H1 (cell line): ENCODE measurements around the gene DTX3. TPM values are rescaled to one million over a fixed set of nuclear protein-coding genes. Genes with fewer than 3 reads are reported as not detected.
"Not testable (repeated sequence)": the region's sequence is repeated elsewhere in the genome, so short reads cannot be mapped to it uniquely, and the experiment has no call there.

Experiments
- CTCF ChIA-PET: fragments of 300-600 bp; sonication (Branson Sonifier 250); formaldehyde crosslinking; loops from one replicate; lab custom pipeline; 2021; ENCODE audit not compliant: partially characterized antibody; lab: Charles Lee
- POLR2A ChIA-PET: fragments of 300-600 bp; sonication (Branson Sonifier 250); formaldehyde crosslinking; loops from one replicate; lab custom pipeline; 2021; ENCODE audit warnings: inconsistent platforms; ENCODE audit not compliant: partially characterized antibody; lab: Charles Lee
- DNase-seq, 2 experiments: peaks; one replicate each; pipeline versions ENCODE4 v3.0.0 to v3.0.0-alpha.2; 2010 to 2022; ENCODE audit warnings: low spot score in 2 of 2, low read depth in 1 of 2, mixed read lengths in 1 of 2
- FAIRE-seq: peaks from 2 replicates; lab custom pipeline; 2011; peaks lifted over from hg19 to GRCh38; lab: Jason Lieb, UNC
- H2AFZ ChIP-seq: 2 replicates; pipeline ENCODE4 v1.8.1; 2012; ENCODE audit warnings: low read length, inconsistent platforms
- H2AK5ac ChIP-seq: 2 replicates; pipeline ENCODE4 v1.6.1; 2013; ENCODE audit warnings: low read depth, low read length
- H2BK120ac ChIP-seq: replicated peaks from 2 replicates; pipeline ENCODE3; 2013; ENCODE audit warnings: low read depth, low read length, inconsistent platforms
- H2BK12ac ChIP-seq: 2 replicates; pipeline ENCODE4 v1.6.1; 2013; ENCODE audit warnings: low read depth, low read length
- H2BK15ac ChIP-seq: 2 replicates; pipeline ENCODE4 v1.6.1; 2013; ENCODE audit warnings: low read length
- H2BK20ac ChIP-seq: 2 replicates; pipeline ENCODE4 v1.6.1; 2013; ENCODE audit warnings: low read length
- H2BK5ac ChIP-seq: 2 replicates; pipeline ENCODE4 v1.6.1; 2013; ENCODE audit warnings: low read depth, low read length
- H3K14ac ChIP-seq: 2 replicates; pipeline ENCODE4 v1.6.1; 2013; ENCODE audit warnings: inconsistent platforms; ENCODE audit not compliant: insufficient read length
- H3K18ac ChIP-seq: 2 replicates; pipeline ENCODE4 v1.6.1; 2013; ENCODE audit warnings: low read length; ENCODE audit errors: extremely low read depth
- H3K23ac ChIP-seq: 2 replicates; pipeline ENCODE4 v1.6.1; 2013; ENCODE audit warnings: inconsistent platforms; ENCODE audit not compliant: insufficient read length
- H3K23me2 ChIP-seq: 2 replicates; pipeline ENCODE4 v1.6.1; 2013; ENCODE audit warnings: low read depth, low read length
- H3K27ac ChIP-seq: 2 replicates; pipeline ENCODE4 v1.6.1; 2011; ENCODE audit warnings: low read depth, low read length, inconsistent platforms
- H3K27me3 ChIP-seq, 4 experiments: replicated peaks in 1 of 4; 1 replicate in 1 of 4; 2 replicates in 3 of 4; pipeline versions ENCODE4 v1.6.1 to v1.8.1; 2011 to 2013; ENCODE audit warnings: low read length in 3 of 4, mild to moderate bottlenecking in 3 of 4, inconsistent platforms in 2 of 4, mixed read lengths in 2 of 4, moderate library complexity in 1 of 4; ENCODE audit not compliant: control insufficient read depth in 3 of 4, insufficient read depth in 3 of 4; ENCODE audit errors: extremely low read depth in 1 of 4
- H3K36me3 ChIP-seq, 4 experiments: 2 replicates each; pipeline versions ENCODE4 v1.6.1 to v1.8.1; 2011 to 2013; ENCODE audit warnings: mild to moderate bottlenecking in 4 of 4, low read length in 3 of 4, moderate library complexity in 2 of 4, control low read depth in 1 of 4, inconsistent platforms in 1 of 4; ENCODE audit not compliant: insufficient read depth in 4 of 4, control insufficient read depth in 2 of 4
- H3K4ac ChIP-seq: replicated peaks from 2 replicates; pipeline ENCODE3; 2013; ENCODE audit warnings: low read length, low read depth, mixed read lengths, inconsistent platforms; ENCODE audit not compliant: insufficient read length
- H3K4me1 ChIP-seq, 4 experiments: replicated peaks in 1 of 4; 1 replicate in 1 of 4; 2 replicates in 3 of 4; pipeline versions ENCODE4 v1.6.1 to v1.8.1; 2011 to 2013; ENCODE audit warnings: low read length in 3 of 4, inconsistent platforms in 2 of 4, mixed read lengths in 1 of 4; ENCODE audit not compliant: insufficient read depth in 4 of 4, control insufficient read depth in 3 of 4
- H3K4me2 ChIP-seq, 2 experiments: 2 replicates each; pipeline versions ENCODE4 v1.6.1 to v1.8.1; 2011 to 2013; ENCODE audit warnings: low read depth in 2 of 2, low read length in 2 of 2, control low read depth in 1 of 2, inconsistent platforms in 1 of 2, mild to moderate bottlenecking in 1 of 2; ENCODE audit not compliant: insufficient read depth in 1 of 2
- H3K4me3 ChIP-seq, 4 experiments: fragments of 200-600, 300-600 bp in 1 of 4; sonication (generic), shearing (Covaris generic), sonication (Bioruptor Twin) in 1 of 4; 2 replicates each; pipeline versions ENCODE4 v1.5.1 to v1.8.1; 2011 to 2016; ENCODE audit warnings: low read length in 4 of 4, low read depth in 3 of 4, control low read depth in 2 of 4, inconsistent platforms in 2 of 4, mild to moderate bottlenecking in 2 of 4, mixed read lengths in 1 of 4, moderate library complexity in 1 of 4; ENCODE audit not compliant: insufficient read depth in 2 of 4; ENCODE audit errors: extremely low read depth in 1 of 4
- H3K56ac ChIP-seq: replicated peaks from 2 replicates; pipeline ENCODE3; 2013; ENCODE audit warnings: low read depth, mild to moderate bottlenecking, mixed read lengths, low read length, inconsistent platforms; ENCODE audit not compliant: insufficient read length
- H3K79me1 ChIP-seq: 2 replicates; pipeline ENCODE4 v1.6.1; 2013; ENCODE audit warnings: low read depth, low read length, control low read depth
- H3K79me2 ChIP-seq, 2 experiments: 2 replicates each; pipeline versions ENCODE4 v1.6.1 to v1.8.1; 2012 to 2013; ENCODE audit warnings: low read length in 2 of 2, mild to moderate bottlenecking in 2 of 2, inconsistent platforms in 1 of 2; ENCODE audit not compliant: insufficient read depth in 2 of 2, control insufficient read depth in 1 of 2
- H3K9ac ChIP-seq, 4 experiments: replicated peaks in 1 of 4; 1 replicate in 1 of 4; 2 replicates in 3 of 4; pipeline versions ENCODE4 v1.6.1 to v1.8.1; 2011 to 2013; ENCODE audit warnings: low read depth in 3 of 4, low read length in 3 of 4, control low read depth in 2 of 4, mild to moderate bottlenecking in 2 of 4, moderate library complexity in 2 of 4, inconsistent platforms in 1 of 4; ENCODE audit errors: extremely low read depth in 1 of 4
- H3K9me3 ChIP-seq, 2 experiments: 2 replicates each; pipeline versions ENCODE4 v1.6.1 to v1.8.1; 2012 to 2013; ENCODE audit warnings: mild to moderate bottlenecking in 2 of 2, moderate library complexity in 2 of 2, control low read depth in 1 of 2, inconsistent platforms in 1 of 2, low read depth in 1 of 2, low read length in 1 of 2, mixed read lengths in 1 of 2; ENCODE audit not compliant: insufficient read depth in 2 of 2
- H4K20me1 ChIP-seq, 2 experiments: replicated peaks in 1 of 2; 2 replicates each; pipeline versions ENCODE3 to v1.8.1; 2011 to 2013; ENCODE audit warnings: inconsistent platforms in 2 of 2, low read length in 2 of 2, mild to moderate bottlenecking in 1 of 2; ENCODE audit not compliant: insufficient read depth in 2 of 2, control insufficient read depth in 1 of 2
- H4K5ac ChIP-seq: 2 replicates; pipeline ENCODE4 v1.6.1; 2013; ENCODE audit warnings: low read length, low read depth, mixed read lengths, inconsistent platforms; ENCODE audit not compliant: insufficient read length
- H4K8ac ChIP-seq: 2 replicates; pipeline ENCODE4 v1.8.0; 2013; ENCODE audit warnings: mild to moderate bottlenecking, moderate library complexity, low read length, inconsistent platforms; ENCODE audit not compliant: insufficient read depth; ENCODE audit errors: extremely low read depth
- H4K91ac ChIP-seq: replicated peaks from 2 replicates; pipeline ENCODE3; 2013; ENCODE audit warnings: low read length, mixed read lengths, inconsistent platforms; ENCODE audit not compliant: insufficient read length
- WGBS, 2 experiments: shearing (Covaris generic) in 1 of 2; methylation state at CpG; one replicate each; pipeline versions ENCODE4 v1.1.6 to v1.1.7; 2013 to 2015; ENCODE audit warnings: low lambda C conversion rate in 2 of 2, mixed read lengths in 2 of 2, inconsistent platforms in 1 of 2, low coverage in 1 of 2, missing lambda C conversion rate in 1 of 2; ENCODE audit not compliant: insufficient replicate concordance in 2 of 2, insufficient coverage in 1 of 2, insufficient read length in 1 of 2; ENCODE audit errors: extremely low coverage in 1 of 2, missing lambda C conversion rate in 1 of 2; 5-methylcytosine and 5-hydroxymethylcytosine counted together
- polyA plus RNA-seq, 7 experiments: library from polyadenylated mRNA; depleted of rRNA in 3 of 7; stranded (reverse) in 5 of 7; unstranded in 2 of 7; fragments of >200 nt in 5 of 7; fragments of 200-250 nt in 2 of 7; gene quantifications; 1 replicate in 5 of 7; 2 replicates in 1 of 7; 4 replicates in 1 of 7; pipeline versions ENCODE4 v1.2.1 to v1.2.3, GENCODE V29; 2011 to 2013; ENCODE audit warnings: missing spikeins in 2 of 7, mixed read lengths in 2 of 7
- total RNA-seq: library from RNA; stranded (reverse); fragmentation: NEBNext Ultra II Directional; extraction: Animal tissue kit (Norgen Biotek cat#: 25700); gene quantifications from 2 replicates; pipeline ENCODE4 v1.2.1, GENCODE V29; 2021

Gene DTX3
- total and polyA plus RNA-seq, 2 of the 8 experiments (the other 6 are each of a cell fraction or from before 2014, with no cell fraction given), result 41.8 to 92.5 TPM

GRCh38 chr12:57656408-57656807, 51.8 kb downstream of the DTX3 start:
- H3K23ac ChIP-seq, DNase-seq, H2BK20ac ChIP-seq, H2AK5ac ChIP-seq, H3K36me3 ChIP-seq, H3K27me3 ChIP-seq, H2AFZ ChIP-seq, H4K91ac ChIP-seq, H3K79me2 ChIP-seq, H3K23me2 ChIP-seq, H2BK12ac ChIP-seq, H3K4ac ChIP-seq, H3K79me1 ChIP-seq, H3K27ac ChIP-seq, H2BK5ac ChIP-seq, H3K9ac ChIP-seq, H3K4me1 ChIP-seq, FAIRE-seq, H3K4me3 ChIP-seq, H2BK15ac ChIP-seq, H4K5ac ChIP-seq, POLR2A ChIA-PET, H3K18ac ChIP-seq, H3K4me2 ChIP-seq, H3K56ac ChIP-seq, H3K14ac ChIP-seq, H4K8ac ChIP-seq, H2BK120ac ChIP-seq, H4K20me1 ChIP-seq: not testable (repeated sequence)
- WGBS, 2 experiments, result 77% methylated on average over 4 of the region's 4 CpGs; no CpG with 5 or more reads in 1 of the 2 experiments
- peaks cover 31 to 40% of the 10 kb centered on the region in 2 experiments for H3K9me3 ChIP-seq
- CTCF ChIA-PET, result interaction anchor here (0.7 to 2.6 kb wide), 6 partner anchors 12 to 79 kb away, joined by 3 to 11 read pairs (median 4); partner anchors contain the start of gene OS9
